Measurements from ENCODE around the gene IRF4. TPM values are rescaled to one million over a fixed set of nuclear protein-coding genes. Genes with fewer than 3 reads are reported as not detected.

Gene IRF4
- total RNA-seq, 1 donor from 2014 or later = not detected

DNA sequence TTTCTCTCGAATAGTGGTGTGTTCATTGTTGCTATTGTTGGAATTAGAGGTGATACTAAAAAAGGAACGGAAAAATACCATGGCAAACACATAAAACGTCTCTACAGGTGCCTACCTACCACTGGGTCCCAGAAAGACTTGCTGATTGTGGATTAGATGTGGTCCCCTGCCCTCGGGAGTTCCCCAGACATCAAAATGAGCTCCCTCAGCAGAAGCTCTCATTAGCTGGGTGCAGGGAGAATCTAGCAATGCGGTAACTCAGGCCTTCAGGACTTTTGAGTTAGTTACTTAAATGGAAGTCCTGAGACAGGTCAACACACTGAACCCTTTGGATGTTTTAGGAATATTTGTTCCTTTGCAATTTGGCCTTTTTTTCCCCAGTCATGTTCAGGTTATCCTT is 6.1 kb downstream of the IRF4 start:
- H3K4me1 Mint-ChIP-seq (ENCODE audit: unreplicated experiment) = peaks cover 8% of the 10 kb centered on the region
- TF ChIP-seq, protein P1, sequence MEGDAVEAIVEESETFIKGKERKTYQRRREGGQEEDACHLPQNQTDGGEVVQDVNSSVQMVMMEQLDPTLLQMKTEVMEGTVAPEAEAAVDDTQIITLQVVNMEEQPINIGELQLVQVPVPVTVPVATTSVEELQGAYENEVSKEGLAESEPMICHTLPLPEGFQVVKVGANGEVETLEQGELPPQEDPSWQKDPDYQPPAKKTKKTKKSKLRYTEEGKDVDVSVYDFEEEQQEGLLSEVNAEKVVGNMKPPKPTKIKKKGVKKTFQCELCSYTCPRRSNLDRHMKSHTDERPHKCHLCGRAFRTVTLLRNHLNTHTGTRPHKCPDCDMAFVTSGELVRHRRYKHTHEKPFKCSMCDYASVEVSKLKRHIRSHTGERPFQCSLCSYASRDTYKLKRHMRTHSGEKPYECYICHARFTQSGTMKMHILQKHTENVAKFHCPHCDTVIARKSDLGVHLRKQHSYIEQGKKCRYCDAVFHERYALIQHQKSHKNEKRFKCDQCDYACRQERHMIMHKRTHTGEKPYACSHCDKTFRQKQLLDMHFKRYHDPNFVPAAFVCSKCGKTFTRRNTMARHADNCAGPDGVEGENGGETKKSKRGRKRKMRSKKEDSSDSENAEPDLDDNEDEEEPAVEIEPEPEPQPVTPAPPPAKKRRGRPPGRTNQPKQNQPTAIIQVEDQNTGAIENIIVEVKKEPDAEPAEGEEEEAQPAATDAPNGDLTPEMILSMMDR (IDR thresholded peaks at IDR 0.05) = no peak
- peaks cover 54% of the 10 kb centered on the region for H3K27me3 Mint-ChIP-seq (ENCODE audit: unreplicated experiment)
- H3K4me3 Mint-ChIP-seq (ENCODE audit: unreplicated experiment) = no peak overlapping the region
- H3K36me3 Mint-ChIP-seq (ENCODE audit: unreplicated experiment) = no peaks in the 10 kb centered on the region
- H3K27ac Mint-ChIP-seq (ENCODE audit: unreplicated experiment) = no peak overlapping the region
- H3K9me3 Mint-ChIP-seq (ENCODE audit: unreplicated experiment) = no peaks in the 10 kb centered on the region
- DNase-seq (ENCODE audit: extremely low spot score, unreplicated experiment) = no peak

DNA sequence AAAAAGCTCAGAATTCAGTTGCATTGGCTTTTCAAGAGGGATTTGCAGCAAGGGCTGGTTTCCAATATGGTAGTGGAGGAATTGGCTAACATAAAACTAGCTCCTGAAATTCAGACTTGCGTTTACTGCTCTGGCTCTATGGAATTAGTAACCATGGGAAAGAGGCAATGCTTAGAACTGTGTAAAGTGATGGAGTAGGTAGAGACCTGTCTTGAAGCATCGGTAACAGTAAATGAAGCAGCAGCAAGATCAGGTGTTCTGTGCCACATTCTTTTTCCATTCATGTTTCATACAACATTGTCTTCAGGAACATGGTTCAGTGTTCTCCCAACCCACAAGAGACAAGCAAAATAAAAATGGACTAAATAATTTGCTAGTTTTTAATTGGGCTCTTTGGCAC is 6.5 kb downstream of the IRF4 start:
- no peak for DNase-seq (ENCODE audit: extremely low spot score, unreplicated experiment)
- Mint-ChIP-seq H3K4me3 (ENCODE audit: unreplicated experiment) (no peak overlapping the region), H3K4me1 (ENCODE audit: unreplicated experiment) (peaks cover 6% of the 10 kb centered on the region), H3K36me3 (ENCODE audit: unreplicated experiment) (no peaks in the 10 kb centered on the region), H3K9me3 (ENCODE audit: unreplicated experiment) (no peaks in the 10 kb centered on the region), H3K27me3 (ENCODE audit: unreplicated experiment) (peaks cover 52% of the 10 kb centered on the region), H3K27ac (ENCODE audit: unreplicated experiment) (no peak overlapping the region)
- TF ChIP-seq, protein P1 (IDR thresholded peaks at IDR 0.05) = no peak

DNA sequence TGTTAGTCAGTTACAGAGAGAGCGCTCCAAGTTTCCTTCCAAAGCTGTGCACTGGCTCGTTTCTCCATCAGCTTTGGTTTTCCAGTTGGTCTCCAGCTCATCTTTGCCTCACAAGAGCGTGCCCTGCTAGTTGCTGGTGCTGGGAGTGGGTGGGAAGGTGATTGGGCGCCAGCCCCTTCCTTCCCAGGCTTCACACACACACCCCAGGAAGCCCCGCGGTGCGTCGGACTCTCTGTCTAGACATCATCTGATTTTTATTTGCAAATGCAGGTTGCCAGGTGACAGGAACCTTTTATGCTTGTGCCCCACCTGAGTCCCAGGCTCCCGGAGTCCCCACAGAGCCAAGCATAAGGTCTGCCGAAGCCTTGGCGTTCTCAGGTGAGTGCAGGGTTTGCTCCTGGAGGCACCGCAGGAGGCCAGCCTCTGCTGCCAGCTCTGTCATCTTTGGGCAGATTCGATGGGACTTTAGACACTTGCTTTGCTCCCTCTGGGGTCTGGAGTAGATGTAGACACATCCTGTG is 7.1 kb downstream of the IRF4 start:
- H3K27me3 Mint-ChIP-seq (ENCODE audit: unreplicated experiment) = peaks cover 52% of the 10 kb centered on the region
- TF ChIP-seq, protein P1 (IDR thresholded peaks at IDR 0.05) = no peak
- H3K4me3 Mint-ChIP-seq (ENCODE audit: unreplicated experiment) = no peak overlapping the region
- no peak overlapping the region for H3K27ac Mint-ChIP-seq (ENCODE audit: unreplicated experiment)
- no peaks in the 10 kb centered on the region for H3K36me3 Mint-ChIP-seq (ENCODE audit: unreplicated experiment)
- DNase-seq (ENCODE audit: extremely low spot score, unreplicated experiment) = no peak
- peaks cover 4% of the 10 kb centered on the region for H3K4me1 Mint-ChIP-seq (ENCODE audit: unreplicated experiment)
- no peaks in the 10 kb centered on the region for H3K9me3 Mint-ChIP-seq (ENCODE audit: unreplicated experiment)

DNA sequence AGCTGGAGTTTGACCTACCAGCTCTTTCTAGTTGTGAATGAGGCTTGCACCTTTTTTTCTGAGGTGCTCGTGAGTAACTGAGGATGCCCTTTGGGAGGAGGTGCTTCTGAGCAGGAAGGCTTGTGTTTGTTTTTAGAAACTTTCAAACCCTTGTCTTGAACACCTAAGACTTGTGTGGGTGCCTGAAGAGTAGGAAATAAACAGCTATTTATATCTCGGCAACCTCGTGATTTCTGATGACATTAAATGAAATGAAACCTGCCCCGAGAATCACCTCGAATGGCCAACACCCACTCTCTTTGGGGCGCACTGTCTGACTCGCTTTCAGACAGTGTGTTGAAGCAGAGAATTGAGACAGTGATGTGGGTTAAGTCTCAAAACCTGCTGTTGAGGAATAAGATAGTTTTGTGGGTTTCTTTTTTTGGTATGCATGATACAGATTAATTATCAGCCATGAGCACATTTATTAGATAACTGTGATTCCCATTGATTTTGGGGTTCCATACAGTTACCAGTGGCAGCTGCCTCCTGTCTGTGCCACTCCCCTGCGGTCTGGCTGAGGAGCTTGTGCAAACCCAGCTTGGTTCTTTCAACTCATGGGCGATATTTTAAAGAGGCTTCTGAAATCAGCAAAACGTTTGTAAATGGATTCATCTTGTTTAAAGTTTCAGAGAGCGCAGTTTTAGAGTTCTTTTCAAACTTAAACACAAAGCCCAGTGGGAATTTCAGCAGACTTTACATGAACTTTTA is 8.4 kb downstream of the IRF4 start:
- TF ChIP-seq, protein P1 (IDR thresholded peaks at IDR 0.05) = no peak
- no peak overlapping the region for H3K4me3 Mint-ChIP-seq (ENCODE audit: unreplicated experiment)
- H3K27ac Mint-ChIP-seq (ENCODE audit: unreplicated experiment) = no peak overlapping the region
- no peaks in the 10 kb centered on the region for H3K9me3 Mint-ChIP-seq (ENCODE audit: unreplicated experiment)
- no peak for DNase-seq (ENCODE audit: extremely low spot score, unreplicated experiment)
- peaks cover 51% of the 10 kb centered on the region for H3K27me3 Mint-ChIP-seq (ENCODE audit: unreplicated experiment)
- H3K4me1 Mint-ChIP-seq (ENCODE audit: unreplicated experiment) = no peaks in the 10 kb centered on the region
- H3K36me3 Mint-ChIP-seq (ENCODE audit: unreplicated experiment) = no peaks in the 10 kb centered on the region

DNA sequence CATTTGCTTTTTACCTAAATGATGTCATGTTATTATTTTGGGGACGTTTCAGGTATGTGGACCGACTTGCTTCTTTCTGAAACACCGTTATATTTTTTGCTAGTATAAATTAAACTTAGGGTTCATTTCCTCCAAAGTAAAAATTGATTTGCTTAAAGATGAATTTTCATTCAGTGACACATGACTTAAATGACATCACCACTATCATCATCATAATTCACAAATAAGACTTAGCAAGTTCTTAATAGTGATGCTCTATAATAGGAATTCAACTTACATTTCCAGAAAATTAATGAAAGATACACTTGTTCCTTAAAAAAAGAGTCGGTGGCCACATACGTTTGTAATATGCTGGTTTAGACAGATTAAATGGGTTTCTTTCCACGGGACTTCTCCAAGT is 9.3 kb downstream of the IRF4 start:
- H3K4me1 Mint-ChIP-seq (ENCODE audit: unreplicated experiment) = no peaks in the 10 kb centered on the region
- H3K4me3 Mint-ChIP-seq (ENCODE audit: unreplicated experiment) = no peak overlapping the region
- no peaks in the 10 kb centered on the region for H3K36me3 Mint-ChIP-seq (ENCODE audit: unreplicated experiment)
- TF ChIP-seq, protein P1 (IDR thresholded peaks at IDR 0.05) = no peak
- DNase-seq (ENCODE audit: extremely low spot score, unreplicated experiment) = no peak
- no peak overlapping the region for H3K27ac Mint-ChIP-seq (ENCODE audit: unreplicated experiment)
- peaks cover 44% of the 10 kb centered on the region for H3K27me3 Mint-ChIP-seq (ENCODE audit: unreplicated experiment)
- H3K9me3 Mint-ChIP-seq (ENCODE audit: unreplicated experiment) = no peaks in the 10 kb centered on the region
